Hepatocyte (in vitro differentiated cells): ENCODE measurements around the gene GRAMD1A. TPM values are rescaled to one million over a fixed set of nuclear protein-coding genes. Genes with fewer than 3 reads are reported as not detected.

Experiments
- DNase-seq: peaks from one replicate; pipeline ENCODE4 v3.0.0-alpha.2; 2016; ENCODE audit warnings: low spot score
- H2AFZ ChIP-seq: fragments of 200-600 bp; sonication (generic); 2 replicates; pipeline ENCODE4 v1.6.0; 2016; ENCODE audit warnings: antibody characterized with exemption, mild to moderate bottlenecking
- H3K27ac ChIP-seq: fragments of 200-600 bp; sonication (generic); 2 replicates; pipeline ENCODE4 v1.5.1; 2016; ENCODE audit warnings: mild to moderate bottlenecking
- H3K27me3 ChIP-seq: fragments of 200-600 bp; sonication (generic); 2 replicates; pipeline ENCODE4 v1.6.1; 2016
- H3K36me3 ChIP-seq: fragments of 200-600 bp; sonication (generic); replicated peaks from 2 replicates; pipeline ENCODE4 v1.5.1; 2016; ENCODE audit warnings: low read depth; ENCODE audit not compliant: insufficient read depth
- H3K4me1 ChIP-seq: fragments of 200-600 bp; sonication (generic); 2 replicates; pipeline ENCODE4 v1.5.1; 2016; ENCODE audit warnings: mild to moderate bottlenecking, moderate library complexity; ENCODE audit not compliant: insufficient read depth
- H3K4me2 ChIP-seq: fragments of 200-600 bp; sonication (generic); 2 replicates; pipeline ENCODE4 v1.6.0; 2016
- H3K4me3 ChIP-seq: fragments of 200-600 bp; sonication (generic); 2 replicates; pipeline ENCODE4 v1.5.1; 2016; ENCODE audit warnings: mild to moderate bottlenecking
- H3K79me2 ChIP-seq: fragments of 200-600 bp; sonication (generic); 2 replicates; pipeline ENCODE4 v1.6.0; 2017; ENCODE audit warnings: mild to moderate bottlenecking
- H3K9me2 ChIP-seq: fragments of 200-600 bp; sonication (generic); replicated peaks from 2 replicates; pipeline ENCODE4 v1.6.0; 2017; ENCODE audit warnings: mild to moderate bottlenecking; ENCODE audit not compliant: insufficient read depth
- H3K9me3 ChIP-seq: fragments of 200-600 bp; sonication (generic); 2 replicates; pipeline ENCODE4 v1.5.1; 2016; ENCODE audit warnings: low read depth, mild to moderate bottlenecking
- H4K20me1 ChIP-seq: fragments of 200-600 bp; sonication (generic); 2 replicates; pipeline ENCODE4 v1.6.0; 2016; ENCODE audit warnings: mild to moderate bottlenecking; ENCODE audit not compliant: insufficient read depth, poor library complexity, severe bottlenecking
- EZH2 ChIP-seq: fragments of 200-600 bp; sonication (generic); IDR thresholded peaks from 2 replicates; pipeline ENCODE4 v1.6.1; 2016; ENCODE audit warnings: antibody characterized with exemption, mild to moderate bottlenecking, borderline replicate concordance
- EZH2phosphoT487 ChIP-seq: fragments of 200-600 bp; sonication (generic); IDR thresholded peaks from one replicate; pipeline ENCODE4 v1.6.1; 2018; ENCODE audit warnings: antibody characterized with exemption, mild to moderate bottlenecking, low read depth, moderate library complexity; ENCODE audit not compliant: unreplicated experiment, severe bottlenecking
- WGBS: methylation state at CpG from one replicate; pipeline ENCODE4 v1.1.6; 2016; ENCODE audit warnings: low lambda C conversion rate; ENCODE audit errors: missing lambda C conversion rate; 5-methylcytosine and 5-hydroxymethylcytosine counted together
- polyA plus RNA-seq: library from polyadenylated mRNA; unstranded; fragments of >200 nt; fragmentation: Nextera tagmentation; extraction: Ambion mirVana; gene quantifications from 2 replicates; pipeline ENCODE4 v1.2.1, GENCODE V29; 2016
- total RNA-seq: library from RNA; depleted of rRNA; stranded (reverse); fragments of >200 nt; gene quantifications from 2 replicates; pipeline ENCODE4 v1.2.3, GENCODE V29; 2014
- TF ChIP-seq, protein P1 (sequence below): fragments of 200-600 bp; sonication (generic); IDR thresholded peaks from 2 replicates; pipeline ENCODE4 v1.5.1; 2016; ENCODE audit warnings: antibody characterized with exemption, mild to moderate bottlenecking; ENCODE audit not compliant: poor library complexity

Gene GRAMD1A
- total and polyA plus RNA-seq, 2 experiments from 2014 or later = 34.8 to 92.4 TPM

DNA sequence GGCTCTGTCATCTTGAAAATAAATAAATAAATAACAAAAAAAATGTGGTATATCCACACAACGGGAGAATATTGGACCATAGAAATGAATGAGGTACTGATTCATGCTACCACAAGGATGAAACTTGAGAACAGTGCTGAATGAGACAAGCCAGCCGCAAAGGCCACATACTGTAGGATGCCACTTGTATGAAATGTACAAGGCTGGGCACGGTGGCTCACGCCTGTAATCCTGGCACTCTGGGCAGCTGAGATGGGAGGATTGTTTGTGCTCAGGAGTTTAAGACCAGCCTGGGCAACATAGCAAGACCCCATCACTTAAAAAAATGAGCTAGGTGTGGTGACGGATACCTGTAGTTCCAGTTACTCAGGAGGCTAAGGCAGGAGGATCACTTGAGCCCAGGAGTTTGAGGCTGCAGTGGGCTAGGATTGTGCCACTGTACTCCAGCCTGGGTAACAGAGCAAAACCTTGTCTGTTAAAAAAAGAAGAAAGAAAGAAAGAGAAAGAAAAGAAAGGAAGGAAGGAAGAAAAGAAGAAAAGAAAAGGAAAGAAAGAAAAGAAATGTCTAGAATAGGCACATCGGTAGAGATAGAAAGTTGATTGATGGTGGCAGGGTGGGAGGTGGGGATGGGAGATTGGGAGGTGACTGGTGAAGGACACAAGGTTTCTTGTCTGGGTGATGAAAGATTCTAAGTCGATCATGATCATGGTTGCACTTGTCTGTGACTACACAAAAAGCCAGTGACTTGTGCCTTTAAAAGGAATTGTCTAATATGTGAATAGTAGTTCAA is 61.7 kb downstream of the GRAMD1A start:
- no peak overlapping the region for H3K27ac ChIP-seq
- TF ChIP-seq, protein P1, sequence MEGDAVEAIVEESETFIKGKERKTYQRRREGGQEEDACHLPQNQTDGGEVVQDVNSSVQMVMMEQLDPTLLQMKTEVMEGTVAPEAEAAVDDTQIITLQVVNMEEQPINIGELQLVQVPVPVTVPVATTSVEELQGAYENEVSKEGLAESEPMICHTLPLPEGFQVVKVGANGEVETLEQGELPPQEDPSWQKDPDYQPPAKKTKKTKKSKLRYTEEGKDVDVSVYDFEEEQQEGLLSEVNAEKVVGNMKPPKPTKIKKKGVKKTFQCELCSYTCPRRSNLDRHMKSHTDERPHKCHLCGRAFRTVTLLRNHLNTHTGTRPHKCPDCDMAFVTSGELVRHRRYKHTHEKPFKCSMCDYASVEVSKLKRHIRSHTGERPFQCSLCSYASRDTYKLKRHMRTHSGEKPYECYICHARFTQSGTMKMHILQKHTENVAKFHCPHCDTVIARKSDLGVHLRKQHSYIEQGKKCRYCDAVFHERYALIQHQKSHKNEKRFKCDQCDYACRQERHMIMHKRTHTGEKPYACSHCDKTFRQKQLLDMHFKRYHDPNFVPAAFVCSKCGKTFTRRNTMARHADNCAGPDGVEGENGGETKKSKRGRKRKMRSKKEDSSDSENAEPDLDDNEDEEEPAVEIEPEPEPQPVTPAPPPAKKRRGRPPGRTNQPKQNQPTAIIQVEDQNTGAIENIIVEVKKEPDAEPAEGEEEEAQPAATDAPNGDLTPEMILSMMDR = no peak
- TF ChIP-seq EZH2phosphoT487 = no peak
- TF ChIP-seq EZH2 = no peak
- no peaks in the 10 kb centered on the region for H4K20me1 ChIP-seq
- no peak overlapping the region for H3K4me2 ChIP-seq
- WGBS = 92% methylated on average over 7 of the region's 7 CpGs
- no peaks in the 10 kb centered on the region for H3K36me3 ChIP-seq
- H3K4me3 ChIP-seq = no peak overlapping the region
- H3K9me3 ChIP-seq = no peaks in the 10 kb centered on the region
- no peaks in the 10 kb centered on the region for H3K4me1 ChIP-seq
- H3K79me2 ChIP-seq = no peaks in the 10 kb centered on the region
- no peaks in the 10 kb centered on the region for H3K27me3 ChIP-seq
- H2AFZ ChIP-seq = no peak overlapping the region
- DNase-seq = no peak
- H3K9me2 ChIP-seq = no peaks in the 10 kb centered on the region

DNA sequence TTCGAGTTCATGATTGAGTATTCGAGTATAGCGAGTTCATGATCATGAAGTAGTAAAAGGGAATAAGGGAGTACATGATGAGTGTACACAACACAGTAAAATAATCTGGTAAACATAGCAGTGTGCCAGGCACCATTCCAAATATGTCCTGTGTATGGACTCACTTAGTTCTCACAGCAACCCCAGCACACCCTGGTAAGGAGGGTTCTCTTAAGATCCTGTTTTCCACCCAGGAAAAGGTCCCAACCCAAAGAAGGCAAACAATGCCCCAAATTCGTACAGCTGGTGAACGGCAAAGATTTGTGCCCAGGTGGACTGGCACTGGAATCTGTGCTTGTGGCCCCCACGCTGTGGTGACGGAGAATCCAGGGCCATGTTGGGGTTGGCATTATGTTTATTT is 62.8 kb downstream of the GRAMD1A start:
- TF ChIP-seq, protein P1 = no peak
- TF ChIP-seq EZH2 = no peak
- TF ChIP-seq EZH2phosphoT487 = no peak
- no peaks in the 10 kb centered on the region for H3K9me3 ChIP-seq
- H4K20me1 ChIP-seq = no peaks in the 10 kb centered on the region
- WGBS = 89% methylated on average over 7 of the region's 7 CpGs
- H2AFZ ChIP-seq = no peak overlapping the region
- H3K27ac ChIP-seq = no peak overlapping the region
- no peak for DNase-seq
- no peak overlapping the region for H3K4me2 ChIP-seq
- no peaks in the 10 kb centered on the region for H3K79me2 ChIP-seq
- H3K36me3 ChIP-seq = no peaks in the 10 kb centered on the region
- H3K4me1 ChIP-seq = no peaks in the 10 kb centered on the region
- H3K27me3 ChIP-seq = no peaks in the 10 kb centered on the region
- H3K4me3 ChIP-seq = no peak overlapping the region
- no peaks in the 10 kb centered on the region for H3K9me2 ChIP-seq

DNA sequence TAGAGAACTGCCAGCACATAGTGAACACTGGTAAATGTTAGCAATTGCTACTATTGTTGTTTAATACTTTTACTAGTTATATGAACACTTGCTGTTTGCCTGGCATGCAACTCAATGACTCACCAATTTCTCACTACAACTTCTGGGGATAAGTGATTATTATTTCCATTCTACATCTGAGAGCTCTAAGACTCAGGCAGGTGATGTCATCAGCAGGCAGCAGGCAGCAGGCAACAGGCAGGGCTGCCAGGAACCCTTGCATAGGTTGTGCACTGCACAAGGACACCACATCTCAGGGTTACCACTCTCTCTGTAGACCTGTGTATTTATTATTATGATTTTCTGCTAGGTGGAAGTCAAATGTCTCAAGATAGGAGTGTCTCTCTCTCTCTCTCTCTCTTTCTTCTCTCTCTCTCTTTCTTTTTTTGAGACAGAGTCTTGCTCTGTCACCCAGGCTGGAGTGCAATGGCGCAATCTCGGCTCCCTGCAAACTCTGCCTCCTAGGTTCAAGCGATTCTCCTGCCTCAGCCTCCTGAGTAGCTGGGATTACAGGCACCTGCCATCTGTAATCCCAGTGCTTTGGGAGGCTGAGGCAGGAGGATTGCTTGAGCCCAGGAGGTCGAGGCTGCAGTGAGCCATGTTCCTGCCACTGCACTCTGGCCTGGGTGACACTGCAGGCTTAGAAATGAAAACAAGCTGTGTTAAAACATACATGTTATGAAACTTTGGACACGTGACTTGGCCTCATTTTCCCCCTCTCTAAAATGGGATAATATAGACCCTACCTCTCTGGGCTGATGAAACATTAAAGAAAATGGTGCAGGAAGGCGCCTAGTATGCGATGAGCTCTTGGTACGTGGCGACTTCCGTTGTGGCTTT is 64.1 kb downstream of the GRAMD1A start:
- H3K79me2 ChIP-seq = no peaks in the 10 kb centered on the region
- no peak overlapping the region for H3K4me2 ChIP-seq
- no peak overlapping the region for H2AFZ ChIP-seq
- WGBS = 79% methylated on average over 10 of the region's 10 CpGs
- no peaks in the 10 kb centered on the region for H3K36me3 ChIP-seq
- peak; percentile 41 for DNase-seq
- H3K4me3 ChIP-seq = no peak overlapping the region
- H3K27ac ChIP-seq = no peak overlapping the region
- H4K20me1 ChIP-seq = no peaks in the 10 kb centered on the region
- no peaks in the 10 kb centered on the region for H3K9me2 ChIP-seq
- H3K4me1 ChIP-seq = peaks cover 7% of the 10 kb centered on the region
- no peaks in the 10 kb centered on the region for H3K27me3 ChIP-seq
- no peak for TF ChIP-seq EZH2
- TF ChIP-seq, protein P1 = no peak
- no peak for TF ChIP-seq EZH2phosphoT487
- no peaks in the 10 kb centered on the region for H3K9me3 ChIP-seq
